ENCODE results near the gene GPATCH2. TPM values are rescaled to one million over a fixed set of nuclear protein-coding genes. Genes with fewer than 3 reads are reported as not detected.

The GPATCH2 gene
- total RNA-seq, 2 experiments from 2014 or later = 9.2 to 9.6 TPM

GRCh38 chr1:217528271-217528670, 102.6 kb downstream of the GPATCH2 start:
- Histone ChIP-seq H3K9me3 (ENCODE audit: control insufficient read depth in 1 of 2, insufficient read depth in 1 of 2, low read length in 2 of 2) (no peaks in the 10 kb centered on the region), H3K27me3 (ENCODE audit: control insufficient read depth in 1 of 2, insufficient read depth in 2 of 2, low read length in 2 of 2) (no peaks in the 10 kb centered on the region), H3K36me3 (ENCODE audit: insufficient read depth, low read length) (no peaks in the 10 kb centered on the region), H3K27ac (ENCODE audit: low read depth in 1 of 2, low read length in 2 of 2) (no peak overlapping the region), H3K4me3 (ENCODE audit: low read length) (no peak overlapping the region), H3K4me1 (ENCODE audit: insufficient read depth, low read length) (no peaks in the 10 kb centered on the region)
- DNase-seq = no peak
- Mint-ChIP-seq H3K36me3 (ENCODE audit: low read depth) (no peaks in the 10 kb centered on the region), H3K4me1 (ENCODE audit: low read depth) (no peaks in the 10 kb centered on the region), H3K4me3 (no peak overlapping the region), H3K27ac (no peak overlapping the region), H3K27me3 (no peaks in the 10 kb centered on the region), H3K9me3 (peaks cover 2% of the 10 kb centered on the region)
- ATAC-seq (ENCODE audit: poor library complexity) = no peak
- no peak for TF ChIP-seq CTCF (IDR thresholded peaks at IDR 0.05)
- intact Hi-C loops (cut with DNase I, micrococcal nuclease) = no loop called here
- CTCF ChIA-PET = no interaction called here
- POLR2A ChIA-PET = no interaction called here

GRCh38 chr1:217527151-217527550, 103.7 kb downstream of the GPATCH2 start:
- ATAC-seq (ENCODE audit: poor library complexity) = no peak
- Mint-ChIP-seq H3K9me3 (peaks cover 2% of the 10 kb centered on the region), H3K36me3 (ENCODE audit: low read depth) (no peaks in the 10 kb centered on the region), H3K4me1 (ENCODE audit: low read depth) (no peaks in the 10 kb centered on the region), H3K4me3 (no peak overlapping the region), H3K27me3 (no peaks in the 10 kb centered on the region), H3K27ac (no peak overlapping the region)
- no peak for TF ChIP-seq CTCF (IDR thresholded peaks at IDR 0.05)
- Histone ChIP-seq H3K4me3 (ENCODE audit: low read length) (no peak overlapping the region), H3K36me3 (ENCODE audit: insufficient read depth, low read length) (no peaks in the 10 kb centered on the region), H3K9me3 (ENCODE audit: control insufficient read depth in 1 of 2, insufficient read depth in 1 of 2, low read length in 2 of 2) (no peaks in the 10 kb centered on the region), H3K4me1 (ENCODE audit: insufficient read depth, low read length) (no peaks in the 10 kb centered on the region), H3K27me3 (ENCODE audit: control insufficient read depth in 1 of 2, insufficient read depth in 2 of 2, low read length in 2 of 2) (no peaks in the 10 kb centered on the region), H3K27ac (ENCODE audit: low read depth in 1 of 2, low read length in 2 of 2) (no peak overlapping the region)
- intact Hi-C loops (cut with DNase I, micrococcal nuclease) = no loop called here
- ChIA-PET POLR2A (no interaction called here), CTCF (no interaction called here)
- DNase-seq = no peak

- POLR2A ChIA-PET = no interaction called here
- DNase-seq (no peak), ATAC-seq (ENCODE audit: poor library complexity) (no peak)
- CTCF ChIA-PET = no interaction called here
- H3K27me3 ChIP-seq (ENCODE audit: control insufficient read depth in 1 of 2, insufficient read depth in 2 of 2, low read length in 2 of 2) = no peaks in the 10 kb centered on the region
- H3K4me1 Mint-ChIP-seq (ENCODE audit: low read depth) = no peaks in the 10 kb centered on the region
- no peaks in the 10 kb centered on the region for H3K36me3 ChIP-seq (ENCODE audit: insufficient read depth, low read length)
- H3K9me3 Mint-ChIP-seq = peaks cover 2% of the 10 kb centered on the region
- H3K4me3 ChIP-seq (ENCODE audit: low read length) = no peak overlapping the region
- no peak overlapping the region for H3K27ac Mint-ChIP-seq
- TF ChIP-seq CTCF (IDR thresholded peaks at IDR 0.05) = no peak
- intact Hi-C loops (cut with DNase I, micrococcal nuclease) = no loop called here
- no peaks in the 10 kb centered on the region for H3K27me3 Mint-ChIP-seq
- H3K4me3 Mint-ChIP-seq = no peak overlapping the region
- H3K9me3 ChIP-seq (ENCODE audit: control insufficient read depth in 1 of 2, insufficient read depth in 1 of 2, low read length in 2 of 2) = no peaks in the 10 kb centered on the region
- no peaks in the 10 kb centered on the region for H3K36me3 Mint-ChIP-seq (ENCODE audit: low read depth)
- H3K4me1 ChIP-seq (ENCODE audit: insufficient read depth, low read length) = no peaks in the 10 kb centered on the region
- H3K27ac ChIP-seq (ENCODE audit: low read depth in 1 of 2, low read length in 2 of 2) = no peak overlapping the region
Observed at GRCh38 chr1:217526636-217527035, 104.3 kb downstream of the GPATCH2 start.
